Peyer's patch (tissue), 4 donors: ENCODE results near the gene RAB11FIP4.

Experiments
- CTCF ChIP-seq, 6 experiments: fragments of 450-650 bp in 4 of 6; fragments of 200-600 bp in 2 of 6; sonication (generic) in 1 of 6; IDR thresholded peaks; one replicate each; pipeline ENCODE4 v1.5.1; 2017 to 2019; ENCODE audit warnings: antibody characterized with exemption in 6 of 6, mild to moderate bottlenecking in 3 of 6, moderate library complexity in 1 of 6
- POLR2A ChIP-seq, 2 donors: fragments of 450-650 bp; IDR thresholded peaks; one replicate each; pipeline ENCODE4 v1.5.1; 2017; ENCODE audit warnings: antibody characterized with exemption in 2 of 2, mild to moderate bottlenecking in 2 of 2, moderate library complexity in 2 of 2

GRCh38 chr17:31449746-31450145 lies 58.3 kb downstream of the RAB11FIP4 start:
- TF ChIP-seq CTCF (IDR thresholded peaks at IDR 0.05) (no peak), POLR2A (IDR thresholded peaks at IDR 0.05) (no peak)
